HG02759 (cell line): ENCODE measurements around the gene RGS9.
"Not testable (repeated sequence)": the region's sequence is repeated elsewhere in the genome, so short reads cannot be mapped to it uniquely, and the experiment has no call there.

ENCODE experiments used
- ATAC-seq: cut with Tn5 transposase; IDR thresholded peaks from one replicate; pipeline ENCODE4 v1.9.1; 2021; ENCODE audit warnings: mild to moderate bottlenecking, moderate library complexity; ENCODE audit not compliant: unreplicated experiment

The RGS9 gene

GRCh38 chr17:65109990-65110680 is 27.0 kb upstream of the RGS9 start:
- ATAC-seq = no peak

DNA sequence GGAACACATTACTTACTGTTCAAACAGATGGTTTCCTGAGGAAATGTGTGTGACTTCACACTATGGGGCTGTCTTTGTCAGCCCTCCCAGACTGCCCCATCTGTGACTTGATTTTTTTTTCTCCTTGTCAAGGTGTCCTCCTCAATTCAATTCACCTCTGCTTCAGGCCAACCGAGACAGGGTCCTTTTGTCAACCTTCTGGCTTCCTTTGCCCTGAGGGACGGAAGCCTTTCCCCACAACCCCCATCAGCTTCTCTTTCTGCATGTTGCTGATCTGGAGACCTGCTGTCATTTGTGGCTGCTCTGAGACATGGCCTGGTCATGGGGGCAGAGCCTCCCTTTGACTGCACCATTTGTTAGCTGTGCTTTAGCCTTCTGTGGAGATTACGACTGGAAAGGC is 21.3 kb upstream of the RGS9 start:
- no peak for ATAC-seq

DNA sequence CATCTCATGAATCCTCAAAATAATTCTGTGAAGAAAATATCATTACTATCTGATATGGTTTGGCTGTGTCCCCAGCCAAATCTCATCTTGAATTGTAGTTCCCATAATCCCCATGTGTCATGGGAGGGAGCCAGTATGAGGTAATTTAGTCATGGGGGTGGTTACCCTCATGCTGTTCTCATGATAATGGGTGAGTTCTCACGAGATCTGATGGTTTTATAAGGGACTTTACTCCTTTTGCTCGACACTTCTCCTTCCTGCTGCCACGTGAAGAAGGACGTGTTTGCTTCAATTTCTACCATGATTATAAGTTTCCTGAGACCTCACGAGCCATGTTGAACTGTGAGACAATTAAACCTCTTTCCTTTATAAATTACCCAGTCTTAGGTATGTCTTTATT is 20.7 kb upstream of the RGS9 start:
- not testable (repeated sequence) for ATAC-seq

- no peak for ATAC-seq
Observed at GRCh38 chr17:65117384-65118035, 19.7 kb upstream of the RGS9 start.

GRCh38 chr17:65121368-65121767 is 15.8 kb upstream of the RGS9 start:
- no peak for ATAC-seq

GRCh38 chr17:65121916-65122806 is 15.0 kb upstream of the RGS9 start:
- ATAC-seq = no peak

GRCh38 chr17:65122836-65123756 is 14.1 kb upstream of the RGS9 start:
- ATAC-seq = peak; percentile 86

- ATAC-seq = no peak
Observed at GRCh38 chr17:65123757-65124675, 13.2 kb upstream of the RGS9 start.

DNA sequence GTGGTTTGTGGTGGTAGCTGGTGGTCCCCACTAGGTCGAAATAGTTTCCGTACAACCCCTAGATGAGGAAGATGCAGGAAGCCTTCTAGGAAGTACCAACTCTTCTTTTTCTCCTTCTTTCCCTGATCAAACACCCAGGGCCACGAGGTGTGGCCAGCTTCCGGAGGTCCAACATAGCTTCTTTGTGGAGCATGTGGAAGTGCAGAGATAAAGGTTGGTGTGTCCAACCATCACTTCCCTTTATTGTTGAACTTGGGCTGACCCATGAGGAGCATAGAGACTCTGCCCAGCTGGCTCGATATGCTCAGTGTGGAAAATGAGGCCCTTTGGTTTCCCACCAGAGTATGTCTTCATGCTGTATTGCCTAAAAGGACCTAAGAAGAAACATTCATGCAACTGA is 6.3 kb upstream of the RGS9 start:
- no peak for ATAC-seq

DNA sequence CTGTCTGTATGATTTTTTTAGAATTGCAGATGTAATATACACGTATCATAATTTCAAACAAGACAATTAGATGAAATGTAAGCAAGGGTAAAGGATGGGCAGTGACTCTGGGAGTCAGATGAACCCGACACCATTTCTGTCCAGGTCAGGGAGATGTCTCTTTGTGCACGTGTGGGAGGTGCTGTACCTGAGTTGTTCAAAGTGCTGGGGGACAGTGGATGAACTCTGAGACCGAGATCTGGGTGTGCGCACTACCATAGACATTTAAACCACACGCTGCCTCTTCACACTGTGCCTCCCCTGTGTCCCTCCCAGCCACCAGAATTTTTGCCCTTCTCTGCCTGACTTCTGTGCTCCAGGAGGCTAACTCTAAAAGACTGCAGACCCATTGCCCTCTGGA is 5.9 kb upstream of the RGS9 start:
- no peak for ATAC-seq

DNA sequence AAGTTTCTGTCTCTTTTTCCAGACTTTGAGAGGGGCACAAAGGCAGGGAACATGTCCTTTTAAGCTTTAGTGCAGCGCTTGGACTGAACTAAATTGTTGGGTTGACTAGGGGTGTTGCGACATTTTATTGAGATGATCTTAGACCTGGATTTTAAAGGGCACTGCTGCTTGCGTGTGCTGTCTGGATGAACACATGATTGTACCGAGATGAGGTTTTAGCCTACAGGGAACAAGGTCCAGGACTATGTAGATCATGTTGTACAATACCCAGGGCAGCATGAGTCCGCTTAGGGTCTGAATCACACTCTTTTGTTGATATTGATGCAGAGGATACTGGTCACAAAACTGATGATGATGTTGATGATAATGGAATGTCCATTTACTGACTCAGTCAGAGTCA is 5.2 kb upstream of the RGS9 start:
- ATAC-seq = no peak

GRCh38 chr17:65134035-65134434 is 3.1 kb upstream of the RGS9 start:
- no peak for ATAC-seq

DNA sequence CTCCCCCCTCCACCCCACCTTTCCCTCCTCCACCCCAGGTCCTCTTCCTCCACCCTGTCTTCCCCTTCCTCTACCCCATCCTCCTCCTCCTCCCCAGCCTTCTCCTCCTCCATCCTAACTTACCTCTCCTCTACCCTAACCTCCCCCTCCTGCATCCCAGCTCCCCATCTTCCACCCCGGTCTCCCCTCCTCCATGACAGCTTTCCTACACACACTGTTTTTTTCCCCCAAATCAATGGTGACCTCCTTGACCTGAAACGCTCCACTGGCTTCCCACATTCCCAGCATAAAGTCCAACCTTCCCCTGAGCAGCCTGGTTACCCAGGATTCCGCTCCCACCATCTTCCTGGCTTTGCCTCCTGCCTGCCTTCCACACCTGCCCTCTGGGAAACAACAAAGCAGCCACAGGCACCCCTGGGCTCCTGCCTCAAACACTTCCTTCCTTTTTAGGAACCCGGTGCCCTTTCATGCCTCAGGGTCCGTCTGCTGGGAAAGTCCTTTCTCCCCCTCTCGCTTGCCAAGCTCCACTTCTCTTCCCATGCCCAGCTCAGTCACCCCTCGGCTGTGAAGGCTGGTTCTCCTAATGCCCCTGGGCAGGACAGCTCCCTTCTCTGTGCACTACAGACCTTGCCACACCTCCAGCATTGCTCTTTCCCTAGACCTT is 2.1 kb downstream of the RGS9 start:
- no peak for ATAC-seq

- ATAC-seq = no peak
Observed at GRCh38 chr17:65142247-65142646, 5.1 kb downstream of the RGS9 start.

GRCh38 chr17:65143889-65144604 is 6.9 kb downstream of the RGS9 start:
- ATAC-seq = no peak

DNA sequence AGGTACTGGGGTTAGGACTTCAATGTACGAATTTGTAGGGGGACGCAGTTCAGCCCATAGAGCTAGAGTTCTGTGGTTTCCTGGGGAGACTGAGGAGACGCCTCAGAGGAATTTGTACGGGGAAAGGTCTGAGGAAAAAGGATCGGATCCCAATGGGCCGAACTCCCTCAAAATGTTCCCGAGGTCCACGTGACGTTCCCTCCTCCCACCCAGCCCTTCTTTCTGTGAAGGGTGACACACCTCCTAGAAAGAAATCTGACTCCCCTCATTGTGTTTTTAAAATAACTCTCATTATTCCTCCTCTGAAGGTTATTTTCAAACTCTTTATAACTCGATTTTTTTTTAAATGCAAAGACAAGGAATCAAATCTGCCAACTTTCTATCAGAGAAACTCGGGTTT is 8.6 kb downstream of the RGS9 start:
- no peak for ATAC-seq

- ATAC-seq = no peak
Observed at GRCh38 chr17:65147955-65148354, 10.8 kb downstream of the RGS9 start.

DNA sequence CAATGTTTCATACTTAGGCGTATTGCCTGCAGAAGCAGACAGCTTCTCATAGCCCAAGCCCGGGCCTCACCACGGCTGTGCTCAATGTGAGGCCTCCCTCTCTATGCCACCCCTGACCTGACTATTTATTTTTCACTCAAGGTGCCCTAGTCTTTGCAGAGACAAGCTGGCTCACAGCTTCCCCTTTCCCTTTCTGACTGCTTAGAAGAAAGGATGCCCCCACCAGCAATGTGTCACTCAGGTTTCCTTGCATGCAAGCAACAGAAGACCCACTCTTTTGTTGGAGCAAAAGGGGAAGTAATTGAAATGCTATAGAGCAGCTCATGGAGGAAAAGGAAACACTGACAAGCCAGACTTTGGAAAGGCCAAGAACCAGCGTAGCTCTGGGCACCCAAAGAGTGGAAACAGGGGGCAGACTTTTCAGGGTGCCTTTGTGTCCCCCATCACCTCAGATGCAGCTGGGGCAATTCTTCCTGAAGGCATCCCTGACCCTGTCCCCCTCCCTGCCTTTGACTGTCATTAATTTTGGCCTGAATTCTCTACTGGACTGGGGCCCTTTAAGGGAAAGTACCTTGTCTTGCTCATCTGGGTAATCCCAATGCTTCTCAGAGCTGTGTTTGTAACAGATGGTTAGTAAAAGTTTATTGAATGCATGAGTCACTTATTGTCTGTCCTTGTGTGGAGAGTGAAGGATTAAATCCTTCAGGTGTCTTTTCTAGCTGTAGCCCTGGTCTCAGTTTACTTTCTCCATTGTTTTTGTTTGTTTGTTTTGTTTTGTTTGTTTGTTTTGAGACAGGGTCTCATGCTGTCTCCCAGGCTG is 17.8 kb downstream of the RGS9 start:
- peak; percentile 93 for ATAC-seq
